Loucy (cell line): ENCODE results near the gene MYRIP.

Source experiments
- H2AFZ ChIP-seq: fragments of 200-600 bp; sonication (generic); 2 replicates; pipeline ENCODE4 v1.6.0; 2016; ENCODE audit warnings: antibody characterized with exemption, mild to moderate bottlenecking, low read length, moderate library complexity
- H3F3A ChIP-seq: fragments of 200-600 bp; 2 replicates; pipeline ENCODE4 v1.6.0; 2016; ENCODE audit warnings: antibody characterized with exemption, low read depth, mild to moderate bottlenecking
- H3K27me3 ChIP-seq: fragments of 200-600 bp; sonication (generic); 2 replicates; pipeline ENCODE4 v1.6.1; 2014; ENCODE audit warnings: low read length, mild to moderate bottlenecking; ENCODE audit not compliant: insufficient read depth, poor library complexity, severe bottlenecking
- H3K36me3 ChIP-seq: fragments of 200-600 bp; sonication (generic); 2 replicates; pipeline ENCODE4 v1.6.1; 2016; ENCODE audit warnings: low read length; ENCODE audit not compliant: insufficient read depth
- H3K4me1 ChIP-seq: fragments of 200-600 bp; sonication (generic); 2 replicates; pipeline ENCODE4 v1.5.1; 2014; ENCODE audit warnings: low read length, mild to moderate bottlenecking; ENCODE audit not compliant: insufficient read depth, poor library complexity, severe bottlenecking
- H3K4me2 ChIP-seq: fragments of 200-600 bp; sonication (generic); 2 replicates; pipeline ENCODE4 v1.6.0; 2014; ENCODE audit warnings: antibody characterized with exemption, low read length, low read depth, mild to moderate bottlenecking; ENCODE audit not compliant: poor library complexity, severe bottlenecking
- H3K4me3 ChIP-seq: fragments of 200-600 bp; sonication (generic); 2 replicates; pipeline ENCODE4 v1.5.1; 2014; ENCODE audit warnings: low read length, mild to moderate bottlenecking, mixed read lengths; ENCODE audit not compliant: poor library complexity, severe bottlenecking
- H3K79me2 ChIP-seq: fragments of 200-600 bp; sonication (generic); 2 replicates; pipeline ENCODE4 v1.6.1; 2014; ENCODE audit warnings: low read length; ENCODE audit not compliant: insufficient read depth
- H3K9ac ChIP-seq: fragments of 200-600 bp; sonication (generic); 2 replicates; pipeline ENCODE4 v1.6.0; 2014; ENCODE audit warnings: mild to moderate bottlenecking, low read depth, low read length, moderate library complexity; ENCODE audit not compliant: poor library complexity, severe bottlenecking
- H3K9me2 ChIP-seq: fragments of 200-600 bp; sonication (generic); replicated peaks from 2 replicates; pipeline ENCODE4 v1.6.1; 2016; ENCODE audit warnings: low read depth, low read length, mixed read lengths
- H3K9me3 ChIP-seq: fragments of 200-600 bp; sonication (generic); 2 replicates; pipeline ENCODE4 v1.6.1; 2014; ENCODE audit warnings: mild to moderate bottlenecking, antibody characterized with exemption, low read length, low read depth; ENCODE audit not compliant: insufficient read depth
- H4K20me1 ChIP-seq: fragments of 200-600 bp; sonication (generic); 2 replicates; pipeline ENCODE4 v1.6.0; 2014; ENCODE audit warnings: antibody characterized with exemption, low read length, mild to moderate bottlenecking; ENCODE audit not compliant: insufficient read depth, poor library complexity, severe bottlenecking
- EZH2phosphoT487 ChIP-seq: fragments of 200-600 bp; IDR thresholded peaks from 2 replicates; pipeline ENCODE4 v1.6.1; 2018; ENCODE audit warnings: antibody characterized with exemption, mild to moderate bottlenecking, moderate library complexity, borderline replicate concordance
- TF ChIP-seq, protein P1 (sequence below): fragments of 200-600 bp; sonication (generic); conservative IDR thresholded peaks from 2 replicates; pipeline ENCODE4 v1.5.1; 2014; ENCODE audit warnings: mild to moderate bottlenecking, antibody characterized with exemption, low read length

MYRIP gene

DNA sequence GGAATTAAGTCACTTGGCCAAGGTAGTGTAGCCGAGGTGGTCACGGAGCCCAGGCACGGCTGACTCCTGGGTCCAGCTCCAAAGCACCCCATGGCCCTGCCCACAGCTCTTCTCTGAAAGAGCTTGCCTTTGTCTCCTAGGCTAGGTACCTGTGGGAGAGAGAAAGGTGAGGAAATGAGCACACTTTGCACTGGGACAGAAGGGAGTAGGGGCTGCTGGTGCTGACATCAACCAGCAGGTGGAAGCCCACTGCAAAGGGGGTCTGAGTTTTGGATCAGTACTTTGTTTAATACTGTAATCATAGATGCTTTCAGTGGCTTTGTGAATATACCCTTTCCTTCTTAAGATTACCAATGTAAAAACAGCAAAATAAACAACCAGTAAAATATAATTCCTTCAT lies 371.8 kb downstream of the MYRIP start:
- Histone ChIP-seq H3K27me3 (no peaks in the 10 kb centered on the region), H3K4me2 (no peak overlapping the region), H3F3A (no peaks in the 10 kb centered on the region)

GRCh38 chr3:40185029-40185695 lies 375.8 kb downstream of the MYRIP start:
- H3K4me1 ChIP-seq: peaks cover 42% of the 10 kb centered on the region
- peak overlapping the region; percentile 47 for H3K4me2 ChIP-seq
- no peaks in the 10 kb centered on the region for H3F3A ChIP-seq
- H2AFZ ChIP-seq: no peak overlapping the region
- no peaks in the 10 kb centered on the region for H3K79me2 ChIP-seq
- H3K4me3 ChIP-seq: peak overlapping the region; percentile 51
- H3K9me3 ChIP-seq: no peaks in the 10 kb centered on the region
- TF ChIP-seq, protein P1, sequence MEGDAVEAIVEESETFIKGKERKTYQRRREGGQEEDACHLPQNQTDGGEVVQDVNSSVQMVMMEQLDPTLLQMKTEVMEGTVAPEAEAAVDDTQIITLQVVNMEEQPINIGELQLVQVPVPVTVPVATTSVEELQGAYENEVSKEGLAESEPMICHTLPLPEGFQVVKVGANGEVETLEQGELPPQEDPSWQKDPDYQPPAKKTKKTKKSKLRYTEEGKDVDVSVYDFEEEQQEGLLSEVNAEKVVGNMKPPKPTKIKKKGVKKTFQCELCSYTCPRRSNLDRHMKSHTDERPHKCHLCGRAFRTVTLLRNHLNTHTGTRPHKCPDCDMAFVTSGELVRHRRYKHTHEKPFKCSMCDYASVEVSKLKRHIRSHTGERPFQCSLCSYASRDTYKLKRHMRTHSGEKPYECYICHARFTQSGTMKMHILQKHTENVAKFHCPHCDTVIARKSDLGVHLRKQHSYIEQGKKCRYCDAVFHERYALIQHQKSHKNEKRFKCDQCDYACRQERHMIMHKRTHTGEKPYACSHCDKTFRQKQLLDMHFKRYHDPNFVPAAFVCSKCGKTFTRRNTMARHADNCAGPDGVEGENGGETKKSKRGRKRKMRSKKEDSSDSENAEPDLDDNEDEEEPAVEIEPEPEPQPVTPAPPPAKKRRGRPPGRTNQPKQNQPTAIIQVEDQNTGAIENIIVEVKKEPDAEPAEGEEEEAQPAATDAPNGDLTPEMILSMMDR: no peak
- no peak for TF ChIP-seq EZH2phosphoT487
- H3K9me2 ChIP-seq: no peaks in the 10 kb centered on the region
- H3K9ac ChIP-seq: no peak overlapping the region
- no peaks in the 10 kb centered on the region for H4K20me1 ChIP-seq
- no peaks in the 10 kb centered on the region for H3K27me3 ChIP-seq
- H3K36me3 ChIP-seq: no peaks in the 10 kb centered on the region

More for the DNA sequence above, 371.8 kb downstream of the MYRIP start:
- no peak overlapping the region for H2AFZ ChIP-seq
- no peaks in the 10 kb centered on the region for H3K9me3 ChIP-seq
- no peaks in the 10 kb centered on the region for H3K79me2 ChIP-seq
- no peak overlapping the region for H3K9ac ChIP-seq
- no peaks in the 10 kb centered on the region for H3K36me3 ChIP-seq
- TF ChIP-seq, protein P1: peak; percentile 42
- no peak for TF ChIP-seq EZH2phosphoT487
- H3K4me1 ChIP-seq: peaks cover 21% of the 10 kb centered on the region
- no peaks in the 10 kb centered on the region for H3K9me2 ChIP-seq
- H3K4me3 ChIP-seq: no peak overlapping the region
- no peaks in the 10 kb centered on the region for H4K20me1 ChIP-seq

- no peak overlapping the region for H2AFZ ChIP-seq
- peaks cover 42% of the 10 kb centered on the region for H3K4me1 ChIP-seq
- no peak overlapping the region for H3K4me3 ChIP-seq
- no peak overlapping the region for H3K9ac ChIP-seq
- no peaks in the 10 kb centered on the region for H3K36me3 ChIP-seq
- H3K9me3 ChIP-seq: no peaks in the 10 kb centered on the region
- no peak overlapping the region for H3K4me2 ChIP-seq
- H3K27me3 ChIP-seq: no peaks in the 10 kb centered on the region
- no peaks in the 10 kb centered on the region for H3F3A ChIP-seq
- no peaks in the 10 kb centered on the region for H3K9me2 ChIP-seq
- no peaks in the 10 kb centered on the region for H4K20me1 ChIP-seq
- no peak for TF ChIP-seq EZH2phosphoT487
- TF ChIP-seq, protein P1: no peak
- no peaks in the 10 kb centered on the region for H3K79me2 ChIP-seq
These were observed 377.1 kb downstream of the MYRIP start for GRCh38 chr3:40186508-40186907.
